Fibroblast of lung (primary cell): ENCODE results near the gene RS1. TPM values are rescaled to one million over a fixed set of nuclear protein-coding genes. Genes with fewer than 3 reads are reported as not detected.

Experiments
- DNase-seq, 2 donors: peaks; one replicate each; pipeline versions ENCODE4 v3.0.0 to v3.0.0-alpha.2; 2010; ENCODE audit warnings: low read depth in 2 of 2
- H2AFZ ChIP-seq: 2 replicates; pipeline ENCODE4 v1.5.1; 2012; ENCODE audit warnings: low read length, control low read depth, inconsistent platforms
- H3K27ac ChIP-seq: 2 replicates; pipeline ENCODE4 v1.5.1; 2011; ENCODE audit warnings: low read length, control low read depth; ENCODE audit not compliant: insufficient read depth
- H3K27me3 ChIP-seq: 2 replicates; pipeline ENCODE4 v1.5.1; 2011; ENCODE audit warnings: mild to moderate bottlenecking, low read length; ENCODE audit not compliant: control insufficient read depth, insufficient read depth
- H3K36me3 ChIP-seq: 2 replicates; pipeline ENCODE4 v1.5.1; 2011; ENCODE audit warnings: low read length; ENCODE audit not compliant: control insufficient read depth, insufficient read depth
- H3K4me1 ChIP-seq: 2 replicates; pipeline ENCODE4 v1.5.1; 2011; ENCODE audit warnings: low read length; ENCODE audit not compliant: control insufficient read depth, insufficient read depth; ENCODE audit errors: extremely low read depth
- H3K4me2 ChIP-seq: 2 replicates; pipeline ENCODE4 v1.5.1; 2011; ENCODE audit warnings: low read length, control low read depth; ENCODE audit not compliant: insufficient read depth; ENCODE audit errors: extremely low read depth
- H3K4me3 ChIP-seq, 4 experiments: fragments of 200-600 bp in 1 of 4; sonication (generic) in 1 of 4; replicated peaks in 1 of 4; 2 replicates each; pipeline ENCODE4 v1.5.1; 2011 to 2016; ENCODE audit warnings: low read length in 4 of 4, low read depth in 3 of 4, mild to moderate bottlenecking in 3 of 4, control low read depth in 2 of 4, inconsistent platforms in 1 of 4, mixed read lengths in 1 of 4; ENCODE audit not compliant: insufficient read depth in 1 of 4; ENCODE audit errors: control extremely low read depth in 1 of 4
- H3K79me2 ChIP-seq: 2 replicates; pipeline ENCODE4 v1.5.1; 2012; ENCODE audit warnings: mild to moderate bottlenecking, low read length, inconsistent platforms; ENCODE audit not compliant: control insufficient read depth, insufficient read depth
- H3K9ac ChIP-seq: 2 replicates; pipeline ENCODE4 v1.5.1; 2011; ENCODE audit warnings: mild to moderate bottlenecking, low read length, control low read depth; ENCODE audit not compliant: insufficient read depth
- H3K9me3 ChIP-seq: 2 replicates; pipeline ENCODE4 v1.5.1; 2012; ENCODE audit warnings: low read depth, low read length; ENCODE audit not compliant: control insufficient read depth, insufficient read depth
- H4K20me1 ChIP-seq: 2 replicates; pipeline ENCODE4 v1.5.1; 2011; ENCODE audit warnings: low read length; ENCODE audit not compliant: control insufficient read depth, insufficient read depth; ENCODE audit errors: extremely low read depth
- CTCF ChIP-seq, 2 donors: IDR thresholded peaks in 1 of 2; conservative IDR thresholded peaks in 1 of 2; 1 replicate in 1 of 2; 2 replicates in 1 of 2; pipeline ENCODE4 v1.5.1; 2011 to 2012; ENCODE audit warnings: low read length in 2 of 2, control low read depth in 1 of 2, inconsistent platforms in 1 of 2, low read depth in 1 of 2, mild to moderate bottlenecking in 1 of 2
- EZH2 ChIP-seq: IDR thresholded peaks from 2 replicates; pipeline ENCODE4 v1.5.1; 2012; ENCODE audit warnings: low read length, control low read depth, mild to moderate bottlenecking; ENCODE audit errors: missing control alignments
- polyA plus RNA-seq, 2 donors: library from polyadenylated mRNA; depleted of rRNA in 1 of 2; stranded (reverse) in 1 of 2; unstranded in 1 of 2; fragments of >200 nt; gene quantifications; 2 replicates each; pipeline ENCODE4 v1.2.1, GENCODE V29; 2011 to 2012; ENCODE audit warnings: missing spikeins in 1 of 2
- total RNA-seq: library from RNA; depleted of rRNA; stranded (reverse); fragments of >200 nt; gene quantifications from 2 replicates; pipeline ENCODE4 v1.2.1, GENCODE V29; 2014

The RS1 gene
- total and polyA plus RNA-seq, 2 donors (not counting 1 experiment from before 2014, with no cell fraction given), result not detected

- no peaks in the 10 kb centered on the region for H3K27me3 ChIP-seq
- H3K4me1 ChIP-seq, result no peaks in the 10 kb centered on the region
- TF ChIP-seq EZH2 (no peak), CTCF (conservative IDR thresholded peaks at IDR 0.05 in 1 of 2, IDR thresholded peaks at IDR 0.05 in 1 of 2; ENCODE audit: low read depth in 1 of 2, low read length in 2 of 2) (peak in 1 of 2 donors; percentile 20)
- no peak overlapping the region for H2AFZ ChIP-seq
- no peaks in the 10 kb centered on the region for H4K20me1 ChIP-seq
- no peak overlapping the region for H3K27ac ChIP-seq
- H3K9me3 ChIP-seq, result no peaks in the 10 kb centered on the region
- no peak overlapping the region for H3K4me3 ChIP-seq
- DNase-seq, result no peak
- no peak overlapping the region for H3K9ac ChIP-seq
- H3K79me2 ChIP-seq, result no peaks in the 10 kb centered on the region
- H3K36me3 ChIP-seq, result no peaks in the 10 kb centered on the region
- H3K4me2 ChIP-seq, result no peak overlapping the region
Measured at GRCh38 chrX:18709833-18710232, 37.9 kb upstream of the RS1 start.

- Histone ChIP-seq H3K4me3 (no peak within 1 kb of the TSS), H2AFZ (no peak within 1 kb of the TSS), H3K9me3 (no peaks in the 10 kb centered on the region), H3K4me2 (no peak within 1 kb of the TSS), H3K27ac (no peak within 1 kb of the TSS), H3K27me3 (no peaks in the 10 kb centered on the region), H3K36me3 (no peaks in the 10 kb centered on the region), H3K9ac (no peak within 1 kb of the TSS), H3K4me1 (no peaks in the 10 kb centered on the region), H3K79me2 (no peaks in the 10 kb centered on the region), H4K20me1 (no peaks in the 10 kb centered on the region)
- DNase-seq, result no peak
- TF ChIP-seq CTCF (conservative IDR thresholded peaks at IDR 0.05 in 1 of 2, IDR thresholded peaks at IDR 0.05 in 1 of 2; ENCODE audit: low read depth in 1 of 2, low read length in 2 of 2), result no peak
- TF ChIP-seq EZH2, result no peak
Measured at GRCh38 chrX:18707426-18708049, 35.6 kb upstream of the RS1 start, which contains the start of gene PPEF1. Gene PPEF1 (plus strand): TSS chrX:18707645. CDS start chrX:18707781, 136 bp downstream.

GRCh38 chrX:18702362-18703195 is 30.7 kb upstream of the RS1 start:
- H4K20me1 ChIP-seq, result no peaks in the 10 kb centered on the region
- no peaks in the 10 kb centered on the region for H3K9me3 ChIP-seq
- peak; percentile 43 to 91 for DNase-seq
- H3K79me2 ChIP-seq, result no peaks in the 10 kb centered on the region
- no peak overlapping the region for H3K4me2 ChIP-seq
- H3K4me1 ChIP-seq, result no peaks in the 10 kb centered on the region
- H3K36me3 ChIP-seq, result no peaks in the 10 kb centered on the region
- H3K27me3 ChIP-seq, result no peaks in the 10 kb centered on the region
- H3K4me3 ChIP-seq, result peak overlapping the region in 1 of 4 experiments; percentile 16
- TF ChIP-seq EZH2 (no peak), CTCF (conservative IDR thresholded peaks at IDR 0.05 in 1 of 2, IDR thresholded peaks at IDR 0.05 in 1 of 2; ENCODE audit: low read depth in 1 of 2, low read length in 2 of 2) (no peak)
- no peak overlapping the region for H3K27ac ChIP-seq
- no peak overlapping the region for H2AFZ ChIP-seq
- H3K9ac ChIP-seq, result no peak overlapping the region
